ENCODE measurements around the gene ISM2.
"Not testable (repeated sequence)": the region's sequence is repeated elsewhere in the genome, so short reads cannot be mapped to it uniquely, and the experiment has no call there.

The ISM2 gene

DNA sequence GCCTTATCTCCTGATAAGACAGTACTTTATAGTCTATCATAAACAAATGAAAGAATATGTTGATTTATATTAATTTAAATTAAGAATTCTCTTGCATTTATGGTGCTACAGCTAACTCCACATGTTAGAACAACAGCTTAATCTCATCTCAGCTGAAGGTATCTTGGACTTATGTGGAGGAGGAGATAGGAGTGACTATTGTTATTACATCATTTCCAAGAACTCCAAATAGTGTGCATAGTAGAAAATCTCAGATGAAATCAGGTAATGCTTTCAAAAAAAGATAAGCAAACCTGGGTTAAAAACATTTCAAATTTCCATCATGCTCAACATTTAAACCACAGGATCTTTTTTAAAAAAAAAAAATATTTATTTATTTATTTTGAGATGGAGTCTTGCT is 31.3 kb upstream of the ISM2 start:
- Histone ChIP-seq H3K27ac (ENCODE audit: low read length) (no peak overlapping the region), H3K9ac (ENCODE audit: low read length in 2 of 2) (no peak overlapping the region), H3K4me3 (ENCODE audit: low read length in 2 of 2) (no peak overlapping the region), H3K4me1 (ENCODE audit: control insufficient read depth, insufficient read depth, low read length) (no peaks in the 10 kb centered on the region), H3K36me3 (ENCODE audit: control insufficient read depth in 2 of 2, insufficient read depth in 2 of 2, low read length in 2 of 2) (peaks cover 0 to 3% of the 10 kb centered on the region in 2 donors), H3K9me3 (ENCODE audit: control insufficient read depth in 2 of 2, low read length in 2 of 2) (no peaks in the 10 kb centered on the region), H3K27me3 (ENCODE audit: control insufficient read depth in 1 of 2, insufficient read depth in 2 of 2, low read length in 2 of 2) (no peaks in the 10 kb centered on the region)

DNA sequence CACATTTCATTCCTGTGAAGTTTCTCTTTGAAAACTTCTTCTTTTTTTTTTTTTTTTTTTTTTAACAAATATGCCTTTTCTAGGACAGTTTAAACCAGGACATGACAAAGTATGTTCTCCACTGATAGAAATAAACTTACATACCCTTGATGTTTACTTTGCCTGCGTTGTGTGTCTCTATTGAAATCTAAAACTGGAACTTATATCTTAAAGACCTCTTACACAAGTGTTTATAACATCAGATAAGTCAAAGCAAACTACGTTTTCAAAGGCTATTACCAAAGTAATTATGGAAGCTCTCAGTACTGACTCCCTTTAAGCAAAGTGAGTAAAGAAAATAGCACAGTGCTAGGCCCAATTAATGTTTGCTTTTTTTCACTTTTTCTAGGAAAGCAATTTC is 30.6 kb upstream of the ISM2 start:
- Histone ChIP-seq H3K27ac (ENCODE audit: low read length) (no peak overlapping the region), H3K9ac (ENCODE audit: low read length in 2 of 2) (no peak overlapping the region), H3K4me1 (ENCODE audit: control insufficient read depth, insufficient read depth, low read length) (no peaks in the 10 kb centered on the region), H3K9me3 (ENCODE audit: control insufficient read depth in 2 of 2, low read length in 2 of 2) (no peaks in the 10 kb centered on the region), H3K4me3 (ENCODE audit: low read length in 2 of 2) (no peak overlapping the region), H3K27me3 (ENCODE audit: control insufficient read depth in 1 of 2, insufficient read depth in 2 of 2, low read length in 2 of 2) (no peaks in the 10 kb centered on the region), H3K36me3 (ENCODE audit: control insufficient read depth in 2 of 2, insufficient read depth in 2 of 2, low read length in 2 of 2) (peaks cover 0 to 3% of the 10 kb centered on the region in 2 donors)

DNA sequence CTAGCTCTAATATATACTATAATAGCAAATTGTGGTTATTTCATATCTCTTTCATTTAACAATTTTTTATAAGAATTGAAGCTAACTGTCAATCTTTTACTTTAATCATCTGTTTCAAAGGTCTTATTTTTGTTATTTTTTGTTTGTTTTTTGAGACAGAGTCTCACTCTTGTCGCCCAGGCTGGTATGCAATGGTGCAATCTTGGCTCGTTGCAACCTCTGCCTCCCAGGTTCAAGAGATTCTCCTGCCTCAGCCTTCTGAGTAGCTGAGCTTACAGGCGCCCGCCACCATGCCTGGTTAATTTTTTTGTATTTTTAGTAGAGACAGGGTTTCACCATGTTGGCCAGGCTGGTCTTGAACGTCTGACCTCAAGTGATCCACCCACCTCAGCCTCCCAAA is 30.1 kb upstream of the ISM2 start:
- H3K9me3 ChIP-seq (ENCODE audit: control insufficient read depth in 2 of 2, low read length in 2 of 2); H3K27me3 ChIP-seq (ENCODE audit: control insufficient read depth in 1 of 2, insufficient read depth in 2 of 2, low read length in 2 of 2); H3K9ac ChIP-seq (ENCODE audit: low read length in 2 of 2); H3K36me3 ChIP-seq (ENCODE audit: control insufficient read depth in 2 of 2, insufficient read depth in 2 of 2, low read length in 2 of 2); H3K4me1 ChIP-seq (ENCODE audit: control insufficient read depth, insufficient read depth, low read length); H3K27ac ChIP-seq (ENCODE audit: low read length); H3K4me3 ChIP-seq (ENCODE audit: low read length in 2 of 2): not testable (repeated sequence)

DNA sequence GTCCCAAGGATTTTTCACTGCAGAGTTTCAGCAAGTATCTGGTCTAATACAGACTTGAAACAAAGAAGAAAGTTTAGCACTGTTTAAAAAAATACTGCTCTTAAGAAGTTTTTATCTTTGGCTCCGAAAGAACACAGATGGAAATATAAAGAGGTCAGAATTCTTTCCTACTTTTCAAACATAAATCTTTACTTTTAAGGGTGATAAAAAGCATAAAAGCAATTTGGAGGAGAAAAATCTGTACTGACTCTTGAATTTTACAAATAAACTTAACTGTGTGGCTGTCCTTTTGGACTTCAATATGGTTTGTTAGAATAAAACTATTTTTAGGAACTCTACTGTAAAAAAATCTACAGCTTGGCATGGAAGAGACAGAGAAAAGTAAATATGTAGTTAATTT is 27.6 kb upstream of the ISM2 start:
- Histone ChIP-seq H3K36me3 (ENCODE audit: control insufficient read depth in 2 of 2, insufficient read depth in 2 of 2, low read length in 2 of 2) (peaks cover 3 to 6% of the 10 kb centered on the region in 2 donors), H3K9ac (ENCODE audit: low read length in 2 of 2) (no peak overlapping the region), H3K4me3 (ENCODE audit: low read length in 2 of 2) (no peak overlapping the region), H3K4me1 (ENCODE audit: control insufficient read depth, insufficient read depth, low read length) (no peaks in the 10 kb centered on the region), H3K27me3 (ENCODE audit: control insufficient read depth in 1 of 2, insufficient read depth in 2 of 2, low read length in 2 of 2) (no peaks in the 10 kb centered on the region), H3K27ac (ENCODE audit: low read length) (no peak overlapping the region), H3K9me3 (ENCODE audit: control insufficient read depth in 2 of 2, low read length in 2 of 2) (no peaks in the 10 kb centered on the region)

DNA sequence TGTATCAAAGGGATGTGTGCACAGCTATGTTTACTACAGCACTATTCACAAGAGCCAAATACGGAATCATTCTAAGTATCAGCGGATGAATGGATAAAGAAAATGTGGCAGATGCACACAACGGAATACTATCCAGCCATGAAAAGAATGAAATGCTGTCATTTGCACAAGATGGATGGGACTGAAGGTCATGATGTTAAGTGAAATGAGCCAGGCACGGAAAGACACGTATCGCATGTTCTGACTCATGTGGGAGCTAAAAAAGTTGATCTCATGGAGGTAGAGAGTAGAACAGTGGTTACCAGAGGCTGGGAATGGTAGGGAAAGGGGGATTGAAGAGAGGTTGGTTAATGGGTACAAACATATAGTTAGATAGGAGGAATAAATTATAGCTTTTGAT is 25.9 kb upstream of the ISM2 start:
- Histone ChIP-seq H3K36me3 (ENCODE audit: control insufficient read depth in 2 of 2, insufficient read depth in 2 of 2, low read length in 2 of 2) (peaks cover 10% of the 10 kb centered on the region in 2 donors), H3K4me1 (ENCODE audit: control insufficient read depth, insufficient read depth, low read length) (no peaks in the 10 kb centered on the region), H3K27me3 (ENCODE audit: control insufficient read depth in 1 of 2, insufficient read depth in 2 of 2, low read length in 2 of 2) (no peaks in the 10 kb centered on the region), H3K27ac (ENCODE audit: low read length) (no peak overlapping the region), H3K9ac (ENCODE audit: low read length in 2 of 2) (no peak overlapping the region), H3K4me3 (ENCODE audit: low read length in 2 of 2) (no peak overlapping the region), H3K9me3 (ENCODE audit: control insufficient read depth in 2 of 2, low read length in 2 of 2) (no peaks in the 10 kb centered on the region)

DNA sequence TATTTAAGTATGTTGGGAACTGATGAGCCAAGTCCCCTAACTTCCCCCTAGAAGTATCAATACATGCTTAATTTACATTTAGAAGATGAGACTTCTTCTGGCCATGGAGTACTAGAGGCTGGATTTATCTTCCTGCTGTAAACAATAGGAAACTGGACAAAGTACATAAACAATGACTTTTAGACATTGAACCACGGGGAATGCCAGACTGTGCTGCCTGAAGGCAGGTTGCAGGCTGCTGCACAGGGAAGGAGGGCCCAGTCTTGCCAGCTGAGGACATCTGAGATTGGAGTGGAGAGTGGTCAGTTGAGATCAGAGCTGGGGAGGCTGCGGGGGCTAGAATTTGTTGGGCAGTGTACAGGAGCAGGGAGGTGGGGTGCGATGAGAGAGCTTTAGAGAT is 24.5 kb upstream of the ISM2 start:
- Histone ChIP-seq H3K36me3 (ENCODE audit: control insufficient read depth in 2 of 2, insufficient read depth in 2 of 2, low read length in 2 of 2) (peaks cover 10% of the 10 kb centered on the region in 2 donors), H3K27me3 (ENCODE audit: control insufficient read depth in 1 of 2, insufficient read depth in 2 of 2, low read length in 2 of 2) (no peaks in the 10 kb centered on the region), H3K4me1 (ENCODE audit: control insufficient read depth, insufficient read depth, low read length) (no peaks in the 10 kb centered on the region), H3K9ac (ENCODE audit: low read length in 2 of 2) (no peak overlapping the region), H3K27ac (ENCODE audit: low read length) (no peak overlapping the region), H3K9me3 (ENCODE audit: control insufficient read depth in 2 of 2, low read length in 2 of 2) (no peaks in the 10 kb centered on the region), H3K4me3 (ENCODE audit: low read length in 2 of 2) (no peak overlapping the region)

DNA sequence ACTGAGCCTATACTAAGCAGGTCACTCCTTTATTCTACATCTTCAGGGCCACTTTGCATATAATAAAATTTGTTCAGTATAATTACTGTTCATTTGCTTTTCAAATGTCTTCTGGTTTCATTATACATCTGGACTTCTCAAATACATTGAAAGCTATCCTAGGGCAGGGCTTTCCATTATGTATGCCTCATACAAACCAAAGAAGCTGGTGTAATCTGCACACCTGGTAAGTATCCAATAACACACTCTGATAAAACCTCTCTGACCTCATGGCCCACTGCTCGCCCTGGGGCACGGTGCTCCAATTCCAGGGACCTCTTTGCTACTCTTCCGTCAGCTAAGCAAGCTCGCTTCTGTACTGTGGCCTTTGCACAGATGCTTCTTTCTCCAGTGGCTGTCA is 21.9 kb upstream of the ISM2 start:
- Histone ChIP-seq H3K4me3 (ENCODE audit: low read length in 2 of 2) (no peak overlapping the region), H3K9ac (ENCODE audit: low read length in 2 of 2) (no peak overlapping the region), H3K27ac (ENCODE audit: low read length) (no peak overlapping the region), H3K4me1 (ENCODE audit: control insufficient read depth, insufficient read depth, low read length) (no peaks in the 10 kb centered on the region), H3K27me3 (ENCODE audit: control insufficient read depth in 1 of 2, insufficient read depth in 2 of 2, low read length in 2 of 2) (no peaks in the 10 kb centered on the region), H3K36me3 (ENCODE audit: control insufficient read depth in 2 of 2, insufficient read depth in 2 of 2, low read length in 2 of 2) (peaks cover 10 to 19% of the 10 kb centered on the region in 2 donors), H3K9me3 (ENCODE audit: control insufficient read depth in 2 of 2, low read length in 2 of 2) (no peaks in the 10 kb centered on the region)

DNA sequence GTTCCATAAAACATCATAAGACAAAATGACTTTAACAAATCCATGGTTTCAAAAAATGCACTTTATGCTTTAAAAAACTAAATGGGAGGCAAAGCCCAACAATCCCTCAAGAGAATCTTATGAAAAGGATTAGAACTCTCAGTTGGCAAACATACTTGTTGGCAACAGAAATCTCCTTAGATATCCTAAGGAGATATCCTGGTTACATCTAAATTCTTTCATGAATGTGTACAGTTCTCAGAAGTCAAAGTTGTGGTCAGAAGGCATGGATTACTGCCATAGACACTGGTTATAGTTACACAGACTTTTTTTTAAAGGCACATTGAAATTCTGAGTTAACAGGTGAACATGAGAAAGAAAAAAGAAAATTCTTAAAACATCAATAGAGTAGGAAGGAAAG is 17.5 kb upstream of the ISM2 start:
- H3K27ac ChIP-seq (ENCODE audit: low read length): no peak overlapping the region
- H3K27me3 ChIP-seq (ENCODE audit: control insufficient read depth in 1 of 2, insufficient read depth in 2 of 2, low read length in 2 of 2): no peaks in the 10 kb centered on the region
- H3K4me3 ChIP-seq (ENCODE audit: low read length in 2 of 2): no peak overlapping the region
- H3K36me3 ChIP-seq (ENCODE audit: control insufficient read depth in 2 of 2, insufficient read depth in 2 of 2, low read length in 2 of 2): peaks cover 19 to 28% of the 10 kb centered on the region in 2 donors
- H3K9ac ChIP-seq (ENCODE audit: low read length in 2 of 2): no peak overlapping the region
- H3K9me3 ChIP-seq (ENCODE audit: control insufficient read depth in 2 of 2, low read length in 2 of 2): no peaks in the 10 kb centered on the region
- H3K4me1 ChIP-seq (ENCODE audit: control insufficient read depth, insufficient read depth, low read length): no peaks in the 10 kb centered on the region

DNA sequence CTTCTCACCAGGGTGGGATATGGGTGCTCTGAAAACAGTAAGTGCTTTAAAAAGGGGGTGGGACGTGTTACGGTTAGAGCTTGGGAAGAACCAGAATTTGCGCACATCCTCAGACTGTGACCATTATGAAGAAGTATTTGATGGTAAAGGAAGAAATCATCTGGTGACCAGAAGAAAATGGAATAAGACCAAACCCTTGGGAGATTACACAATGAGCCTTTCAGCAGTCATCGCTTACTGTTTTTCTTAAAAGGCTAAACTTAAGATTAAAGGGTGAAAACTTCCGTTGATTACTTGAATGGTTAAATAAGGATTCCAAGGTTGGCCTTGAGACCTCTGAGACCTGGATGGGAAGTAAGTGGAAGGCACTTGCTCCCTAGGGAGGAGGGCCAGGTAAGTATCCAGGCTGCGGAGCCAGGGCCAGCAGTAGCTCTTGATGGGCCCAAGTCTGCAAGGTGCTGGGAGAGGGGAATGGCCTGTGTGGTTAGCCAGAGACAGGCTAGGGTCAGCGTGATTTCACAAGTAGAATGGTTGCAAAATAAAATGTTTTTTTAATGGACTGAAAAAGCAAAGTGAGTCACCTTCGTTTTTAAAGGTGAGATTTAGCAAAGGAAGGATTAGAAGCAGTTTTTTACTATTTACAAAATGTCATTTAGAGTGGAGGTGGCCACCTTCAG is 13.0 kb upstream of the ISM2 start:
- no peaks in the 10 kb centered on the region for H3K4me1 ChIP-seq (ENCODE audit: control insufficient read depth, insufficient read depth, low read length)
- no peak overlapping the region for H3K27ac ChIP-seq (ENCODE audit: low read length)

DNA sequence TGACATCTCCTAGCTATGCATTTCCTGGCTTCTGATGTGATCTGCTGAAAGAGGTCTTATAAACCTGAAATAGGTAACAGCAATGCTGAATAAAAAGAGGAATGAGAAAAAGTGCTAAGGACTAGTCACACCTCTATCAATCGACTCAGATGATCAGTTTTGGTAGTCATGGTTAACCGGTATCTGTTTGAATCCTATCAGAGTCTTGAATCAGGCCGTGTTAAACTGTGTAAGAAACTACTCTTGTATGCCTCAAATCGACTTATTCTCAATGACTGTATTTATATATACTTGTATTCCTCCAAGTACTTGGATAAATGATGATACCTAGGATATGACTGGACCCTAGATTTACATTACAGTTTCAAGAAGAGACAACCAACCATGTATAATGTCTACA is 10.8 kb upstream of the ISM2 start:
- Histone ChIP-seq H3K27me3 (ENCODE audit: control insufficient read depth in 1 of 2, insufficient read depth in 2 of 2, low read length in 2 of 2) (no peaks in the 10 kb centered on the region), H3K36me3 (ENCODE audit: control insufficient read depth in 2 of 2, insufficient read depth in 2 of 2, low read length in 2 of 2) (peaks cover 14 to 18% of the 10 kb centered on the region in 2 donors), H3K4me3 (ENCODE audit: low read length in 2 of 2) (no peak overlapping the region), H3K9me3 (ENCODE audit: control insufficient read depth in 2 of 2, low read length in 2 of 2) (no peaks in the 10 kb centered on the region), H3K27ac (ENCODE audit: low read length) (no peak overlapping the region), H3K4me1 (ENCODE audit: control insufficient read depth, insufficient read depth, low read length) (no peaks in the 10 kb centered on the region), H3K9ac (ENCODE audit: low read length in 2 of 2) (no peak overlapping the region)

More for the DNA sequence above, 13.0 kb upstream of the ISM2 start:
- peaks cover 14 to 18% of the 10 kb centered on the region in 2 donors for H3K36me3 ChIP-seq (ENCODE audit: control insufficient read depth in 2 of 2, insufficient read depth in 2 of 2, low read length in 2 of 2)
- no peaks in the 10 kb centered on the region for H3K9me3 ChIP-seq (ENCODE audit: control insufficient read depth in 2 of 2, low read length in 2 of 2)
- H3K4me3 ChIP-seq (ENCODE audit: low read length in 2 of 2): no peak overlapping the region
- no peak overlapping the region for H3K9ac ChIP-seq (ENCODE audit: low read length in 2 of 2)
- no peaks in the 10 kb centered on the region for H3K27me3 ChIP-seq (ENCODE audit: control insufficient read depth in 1 of 2, insufficient read depth in 2 of 2, low read length in 2 of 2)

DNA sequence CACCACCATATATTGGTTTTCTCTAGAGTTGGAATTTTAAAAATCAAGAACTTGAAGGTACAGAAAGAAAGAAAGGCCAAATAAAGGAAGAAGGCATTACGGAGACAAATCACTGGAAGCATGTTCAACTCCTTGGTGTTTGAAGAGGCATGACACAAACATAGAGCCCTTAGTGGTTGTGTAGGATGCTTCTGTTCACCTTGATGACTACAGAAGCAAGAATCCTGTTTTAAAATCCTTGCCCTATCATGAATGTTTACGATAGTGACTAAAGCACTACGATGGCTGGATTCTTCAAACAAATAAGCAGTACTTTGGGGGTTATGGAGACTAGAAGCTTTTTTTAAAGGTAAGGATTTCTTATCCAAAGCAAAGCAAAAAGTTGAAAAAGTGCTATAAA is 10.3 kb upstream of the ISM2 start:
- Histone ChIP-seq H3K9ac (ENCODE audit: low read length in 2 of 2) (no peak overlapping the region), H3K27me3 (ENCODE audit: control insufficient read depth in 1 of 2, insufficient read depth in 2 of 2, low read length in 2 of 2) (no peaks in the 10 kb centered on the region), H3K9me3 (ENCODE audit: control insufficient read depth in 2 of 2, low read length in 2 of 2) (no peaks in the 10 kb centered on the region), H3K27ac (ENCODE audit: low read length) (no peak overlapping the region), H3K4me3 (ENCODE audit: low read length in 2 of 2) (no peak overlapping the region), H3K4me1 (ENCODE audit: control insufficient read depth, insufficient read depth, low read length) (no peaks in the 10 kb centered on the region), H3K36me3 (ENCODE audit: control insufficient read depth in 2 of 2, insufficient read depth in 2 of 2, low read length in 2 of 2) (peaks cover 14 to 18% of the 10 kb centered on the region in 2 donors)
